HT1080 (cell line): ENCODE results near the gene ACP1. TPM values are rescaled to one million over a fixed set of nuclear protein-coding genes. Genes with fewer than 3 reads are reported as not detected.

ENCODE experiments used
- DNase-seq: peaks from one replicate; pipeline ENCODE4 v3.0.0-alpha.2; 2015; ENCODE audit warnings: low read depth
- polyA plus RNA-seq, 2 experiments: library from polyadenylated mRNA; depleted of rRNA; stranded (reverse); fragments of >200 nt; gene quantifications; 2 replicates each; pipeline ENCODE4 v1.2.3, GENCODE V29; 2015
- total RNA-seq: library from RNA; depleted of rRNA; stranded (reverse); fragments of >200 nt; shearing (Covaris generic); gene quantifications from 2 replicates; pipeline ENCODE4 v1.2.3, GENCODE V29; 2014; rRNA removed

Gene ACP1
- total RNA-seq, result 114 and 122 TPM in 2 replicates
- 107 and 112 TPM in 2 replicates for polyA plus RNA-seq (2015; cell fraction: cytosol; rRNA removed)
- 83.8 and 87.9 TPM in 2 replicates for polyA plus RNA-seq (2015; cell fraction: nucleus; rRNA removed)

DNA sequence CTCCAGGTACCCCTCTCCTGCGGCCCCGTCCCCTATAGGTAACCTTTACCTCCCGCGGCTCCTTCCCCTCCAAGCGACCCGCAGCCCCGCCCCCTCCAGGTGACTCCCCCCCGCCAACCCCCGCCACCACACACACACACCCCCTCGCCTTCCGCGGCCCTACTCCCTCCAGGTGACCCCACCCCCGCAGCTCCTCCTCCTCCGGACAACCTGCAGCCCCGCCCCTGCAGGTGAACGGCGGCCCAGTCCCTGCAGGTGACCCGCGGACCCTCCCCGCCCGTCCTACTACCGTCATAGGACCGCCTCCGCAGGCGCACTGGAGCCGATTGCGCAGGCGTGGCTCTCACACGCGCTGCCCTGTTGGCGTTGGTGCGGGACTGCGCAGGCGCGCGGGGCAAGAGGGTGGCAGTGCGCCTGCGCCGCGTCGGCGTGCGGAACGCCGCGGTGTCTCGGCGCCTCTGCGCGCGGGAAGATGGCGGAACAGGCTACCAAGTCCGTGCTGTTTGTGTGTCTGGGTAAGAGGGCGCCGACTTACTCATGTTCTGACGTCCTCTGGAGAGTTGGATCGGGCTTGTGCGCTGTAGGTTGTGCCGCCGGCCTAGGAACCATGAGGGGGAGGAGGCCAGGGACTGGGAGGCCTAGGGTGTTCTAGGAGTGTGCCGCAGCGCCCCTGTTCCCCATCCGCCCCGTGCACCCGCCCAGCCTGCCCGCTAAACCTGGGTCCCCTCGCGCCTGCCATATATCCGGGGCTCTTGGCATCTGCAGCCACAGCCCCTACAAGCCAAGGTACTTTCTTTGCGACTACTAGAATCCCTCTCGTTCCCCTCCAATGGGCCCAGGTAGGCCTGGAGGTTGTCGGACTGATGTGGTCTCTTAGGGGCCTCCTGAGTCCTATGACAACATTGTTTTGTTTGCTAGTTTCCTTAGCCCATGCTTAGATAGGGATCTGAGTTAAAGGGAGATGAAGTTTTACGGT lies at the start of gene ACP1:
Gene ACP1, plus strand, starts transcription at position 455 of the 976 bp plus-strand sequence. Its CDS starts 18 bp downstream, at position 473.
- peak; percentile 89 for DNase-seq

DNA sequence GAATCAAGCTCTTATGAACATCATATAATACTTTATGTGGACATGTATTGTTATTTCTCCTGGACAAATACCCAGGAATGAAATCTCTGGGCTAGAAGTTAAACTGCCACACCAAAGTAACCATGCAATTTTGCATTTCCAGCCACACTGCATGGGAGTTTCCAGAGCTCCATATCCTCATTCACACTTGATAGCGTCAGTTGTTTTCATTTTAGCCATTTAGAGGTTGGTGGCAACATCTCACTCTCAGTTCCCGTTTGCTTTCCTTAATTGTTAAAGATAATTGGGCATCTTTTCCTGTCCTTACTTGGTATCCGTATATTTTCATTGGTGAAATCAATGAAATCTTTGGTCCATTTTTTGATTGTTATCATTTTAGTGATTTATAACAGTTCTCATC lies 48.7 kb upstream of the ACP1 start:
- DNase-seq, result no peak

DNA sequence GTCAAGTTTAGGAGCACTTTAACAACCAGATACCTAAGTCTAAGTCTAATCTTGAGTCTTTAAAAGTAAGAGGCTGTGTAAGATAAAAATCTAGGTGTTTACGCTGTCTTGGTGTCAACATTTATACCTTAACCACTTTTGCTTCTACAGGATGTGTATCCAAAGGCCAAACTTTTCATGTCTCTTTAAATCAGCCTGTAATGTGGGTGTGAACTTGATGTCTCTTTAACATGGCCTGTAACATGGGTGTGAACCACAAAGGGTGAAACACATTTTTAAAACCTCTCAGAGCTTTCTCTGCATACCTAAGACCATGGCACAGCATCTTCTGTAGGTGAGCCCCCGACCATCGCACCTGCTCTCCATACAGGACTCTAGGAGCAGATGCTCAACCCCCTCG lies 41.3 kb upstream of the ACP1 start:
- DNase-seq, result no peak

DNA sequence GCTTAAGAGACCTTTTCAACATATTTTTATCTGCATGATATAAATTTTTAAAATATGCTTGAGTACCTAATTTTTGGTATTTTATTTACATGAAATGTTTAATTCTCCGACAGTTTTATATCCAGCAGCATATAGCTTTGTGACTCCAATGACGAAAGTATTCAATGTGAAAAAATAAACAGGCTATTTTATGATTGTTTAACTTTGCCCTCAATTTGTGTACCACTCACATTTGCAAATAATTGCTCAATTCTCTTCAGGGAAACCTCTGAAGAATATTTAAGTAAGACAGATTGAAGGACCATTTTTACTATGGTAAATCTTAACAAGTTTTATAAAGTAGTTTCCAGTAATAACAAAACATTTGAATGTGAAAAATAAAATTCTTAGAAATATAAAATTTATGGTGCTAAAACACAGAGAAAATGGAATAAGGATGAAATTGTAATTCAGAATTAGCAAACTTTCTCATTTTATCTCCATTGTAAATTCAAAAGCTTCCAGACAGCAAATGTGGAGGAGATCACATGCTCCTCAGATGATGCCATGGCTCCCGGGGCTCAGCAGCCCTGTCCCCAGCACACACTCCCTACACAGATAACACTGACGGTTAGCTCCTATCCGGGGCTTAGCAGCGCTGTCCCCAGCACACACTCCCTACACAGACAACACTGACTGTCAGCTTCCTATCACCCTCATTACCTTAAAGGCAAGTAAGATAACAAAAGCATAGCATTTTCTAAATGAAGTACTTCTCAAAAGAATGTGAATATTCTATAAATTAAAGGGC lies 40.6 kb upstream of the ACP1 start:
- DNase-seq, result no peak

DNA sequence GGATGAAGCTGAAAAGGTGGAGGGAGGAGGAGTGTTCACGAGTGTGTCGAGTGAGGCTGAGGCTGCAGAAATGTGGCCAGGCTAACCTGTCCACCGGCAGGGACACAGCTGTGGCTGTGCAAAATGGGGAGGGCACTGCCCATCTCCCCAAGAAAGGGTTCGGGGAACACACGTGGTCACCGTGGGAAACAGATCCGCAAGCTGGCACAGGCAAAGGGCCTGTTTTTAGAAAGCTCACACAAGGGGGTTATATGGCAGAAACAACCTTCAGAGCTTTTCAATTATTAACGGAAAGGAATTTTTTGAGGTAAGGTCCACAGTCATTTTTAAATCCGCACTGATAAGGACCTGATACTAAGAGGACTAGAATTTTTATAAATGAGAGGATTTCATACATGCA lies 36.6 kb upstream of the ACP1 start:
- no peak for DNase-seq

DNA sequence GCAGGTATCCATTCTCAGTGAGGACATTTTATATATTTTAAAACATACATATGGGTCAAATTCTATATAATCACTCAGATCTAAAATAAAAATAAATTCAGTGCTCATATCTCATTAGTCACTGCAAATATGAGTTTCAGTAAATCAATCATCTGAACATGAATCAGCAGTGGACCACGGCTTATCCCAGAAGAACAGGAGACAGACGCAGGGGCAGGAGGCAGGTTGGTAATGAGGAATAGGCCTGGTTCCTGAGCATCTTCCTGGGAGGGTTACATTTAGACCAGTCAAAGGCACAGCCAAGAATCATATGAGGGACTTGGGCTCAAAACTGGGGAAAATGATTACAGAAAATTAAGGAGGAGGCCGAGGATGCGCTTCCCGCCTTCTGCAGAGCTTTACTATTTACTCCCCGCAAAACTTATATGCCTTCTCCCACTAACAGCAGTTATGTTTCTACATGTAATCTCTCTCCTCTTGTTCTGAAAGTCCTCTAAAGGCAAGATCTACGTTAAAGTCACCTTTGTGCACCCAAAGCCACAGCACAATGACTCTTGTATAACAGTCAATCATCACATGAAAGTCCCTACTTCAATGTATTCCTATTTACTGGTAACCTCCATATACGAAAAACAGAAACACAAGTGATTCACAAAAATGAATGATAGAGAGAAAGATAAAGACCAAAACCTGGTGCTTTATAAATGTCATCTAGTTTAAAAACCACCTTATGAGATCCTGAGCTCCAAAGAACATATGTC lies 36.0 kb upstream of the ACP1 start:
- no peak for DNase-seq

DNA sequence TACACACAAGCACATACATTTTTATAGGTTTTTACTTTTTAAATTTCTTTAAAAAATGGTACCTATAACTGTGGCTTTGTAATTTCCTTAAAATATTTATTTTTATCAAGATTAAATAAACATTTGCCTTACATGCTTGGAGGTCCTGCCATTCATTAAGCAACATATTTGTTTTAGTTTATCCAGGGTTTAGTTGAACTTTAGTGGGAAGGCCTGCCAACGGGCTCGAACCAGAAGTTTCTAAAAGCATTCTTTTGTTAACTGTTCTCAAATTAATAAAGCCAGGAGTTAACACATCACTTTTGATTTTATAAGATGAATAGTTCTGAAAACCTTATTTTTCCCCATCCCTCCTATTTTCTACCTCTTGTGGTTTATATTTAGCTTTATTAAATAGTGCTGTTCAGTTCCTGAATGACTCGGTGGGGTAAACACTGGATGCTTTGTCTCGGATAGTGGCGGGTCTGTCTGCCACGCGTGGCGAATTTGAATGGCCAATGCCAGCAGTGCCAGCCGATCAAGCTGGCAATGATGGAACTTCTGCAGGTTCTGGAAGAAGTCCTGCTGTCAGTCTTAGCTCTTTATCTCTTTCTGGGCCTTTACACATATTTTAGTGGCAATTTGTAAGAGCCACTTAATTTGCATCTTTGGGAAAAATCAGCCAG lies 33.1 kb upstream of the ACP1 start:
- DNase-seq, result no peak

DNA sequence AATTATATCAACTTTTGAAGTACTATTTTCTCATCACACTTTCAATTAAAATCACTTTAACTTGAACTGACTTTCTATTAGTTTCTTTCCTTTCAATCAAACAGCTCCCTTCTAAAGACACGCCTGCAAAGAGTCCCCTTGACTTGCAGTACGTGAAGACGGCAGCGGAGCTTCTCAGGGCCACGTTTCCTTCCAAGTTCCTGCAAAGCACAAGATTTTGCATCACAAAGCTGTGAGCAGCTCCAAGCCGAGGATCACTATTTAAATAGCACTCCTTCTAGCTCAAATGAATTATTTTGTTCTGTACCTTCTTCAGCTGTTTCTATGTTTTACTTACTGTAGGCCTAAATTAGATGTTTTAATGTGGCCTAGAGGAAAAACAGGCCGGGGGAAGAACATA lies 31.7 kb upstream of the ACP1 start:
- DNase-seq, result no peak

DNA sequence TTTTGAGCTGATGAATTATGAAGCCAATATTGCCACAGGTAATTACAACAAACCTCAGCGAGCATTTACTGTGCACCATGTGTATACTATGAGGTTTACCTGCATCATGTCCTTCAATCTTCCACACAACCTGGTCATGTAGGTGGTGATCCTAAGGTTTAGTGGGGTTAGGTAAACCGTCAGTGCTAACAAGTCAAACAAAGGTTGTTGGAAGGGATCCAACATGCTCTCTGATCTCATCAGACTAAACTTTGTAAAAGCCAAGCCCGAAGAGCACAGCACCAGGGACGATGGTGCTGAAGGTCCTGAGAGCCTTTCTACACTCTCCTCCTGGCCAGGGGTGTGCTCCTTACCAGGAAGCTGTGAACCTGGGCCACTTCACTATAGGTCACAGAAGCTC lies 30.3 kb upstream of the ACP1 start:
- no peak for DNase-seq

DNA sequence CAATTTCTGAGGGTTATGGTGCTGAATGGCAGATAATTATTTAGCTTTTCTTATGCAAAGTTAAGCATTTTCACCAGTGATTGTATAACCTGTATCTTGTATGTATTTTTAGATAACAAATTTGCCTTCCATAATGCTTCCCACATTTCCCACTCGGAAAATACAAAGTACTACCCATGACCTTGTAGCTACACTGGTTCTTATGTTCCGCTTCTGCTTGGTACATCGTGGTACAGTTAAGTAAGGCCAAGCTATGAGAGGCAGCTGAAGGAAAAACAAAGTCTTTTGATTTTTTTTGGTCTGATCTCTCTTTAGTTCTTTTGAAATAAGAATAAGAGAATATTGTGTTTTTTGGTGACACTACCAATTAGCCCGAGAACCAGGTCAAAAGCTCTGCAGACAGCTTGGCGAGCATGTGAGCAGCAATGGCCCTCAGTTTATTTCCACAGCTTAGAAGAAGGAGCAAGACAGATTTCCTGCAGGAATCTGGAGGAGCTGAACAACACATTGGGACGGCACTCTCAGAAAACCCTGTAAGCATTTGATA lies 27.7 kb upstream of the ACP1 start:
- DNase-seq, result no peak

DNA sequence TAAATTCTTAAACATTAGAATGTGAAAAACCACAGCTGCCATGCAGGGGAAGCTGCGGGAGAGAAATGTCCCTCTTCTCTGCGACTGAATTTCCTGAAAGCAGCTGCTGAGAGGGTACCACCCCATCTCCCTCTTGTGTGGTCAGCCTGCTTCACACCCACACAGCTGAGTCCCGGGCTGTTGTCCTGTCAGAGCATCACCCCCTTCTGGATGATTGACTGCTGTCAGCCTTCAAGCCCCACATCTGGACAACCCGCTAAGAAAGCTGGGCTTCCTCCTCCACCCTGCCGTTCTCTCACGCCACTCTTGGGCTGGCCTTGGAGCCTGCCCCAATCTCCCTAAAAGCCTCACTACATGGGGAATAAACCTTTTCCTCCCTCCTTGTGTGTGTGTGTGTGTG lies 26.9 kb upstream of the ACP1 start:
- DNase-seq, result no peak

DNA sequence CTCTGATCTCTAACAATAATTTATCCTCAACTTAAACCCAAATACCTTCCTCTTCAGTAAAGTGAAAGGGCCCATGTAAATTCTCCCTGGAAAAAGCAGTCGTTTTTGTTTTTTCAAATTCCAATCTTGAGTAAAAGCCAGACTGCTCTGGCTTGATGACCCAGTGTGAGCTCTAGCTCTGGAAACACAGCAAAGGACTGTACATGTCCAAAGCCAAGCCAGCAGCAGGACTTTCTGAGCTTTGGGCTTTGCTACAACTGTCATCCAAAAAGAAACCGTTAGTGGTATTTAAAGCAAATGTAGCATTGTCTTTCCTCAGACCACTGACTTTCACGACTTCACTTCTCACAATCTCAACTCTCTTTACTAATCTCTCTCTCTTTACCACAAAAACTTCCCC lies 26.3 kb upstream of the ACP1 start:
- DNase-seq, result no peak

DNA sequence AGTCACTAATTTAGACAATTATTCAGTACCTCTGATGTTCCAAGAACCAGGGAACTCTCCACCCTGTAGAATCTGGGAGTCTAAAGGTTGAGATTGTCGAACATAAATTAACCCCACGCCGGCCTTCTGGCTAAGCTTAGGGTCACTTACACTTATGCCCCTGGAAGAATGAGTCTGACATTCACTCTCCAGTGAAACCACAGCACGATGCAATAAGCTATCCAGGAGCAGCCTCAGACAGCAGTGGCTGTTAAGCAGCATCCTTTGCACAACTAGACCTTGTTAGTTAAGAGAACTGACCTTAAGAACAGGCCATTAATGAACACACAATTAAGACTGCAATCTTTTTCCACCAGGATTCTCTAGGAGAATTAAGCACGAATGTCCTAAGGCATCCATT lies 25.9 kb upstream of the ACP1 start:
- DNase-seq, result no peak

DNA sequence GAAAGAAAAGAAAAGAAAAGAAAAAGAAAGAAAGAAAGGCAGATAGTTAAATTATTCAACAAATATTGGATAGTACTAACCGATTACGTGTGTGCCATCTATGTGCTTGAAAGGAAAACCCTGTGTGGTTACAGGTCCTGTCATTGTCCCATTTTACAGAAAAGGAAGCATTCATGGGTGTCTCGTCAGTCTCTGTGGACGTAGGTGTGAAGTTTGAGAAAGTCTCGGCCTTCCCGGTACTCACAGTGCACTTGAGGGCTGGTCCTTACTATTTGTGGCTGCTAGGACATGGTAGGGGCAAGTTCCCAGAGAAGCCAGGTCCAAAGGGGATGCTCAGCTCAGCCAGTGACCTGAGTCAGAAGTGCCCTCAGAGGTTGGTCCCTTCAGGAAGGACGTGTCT lies 20.2 kb upstream of the ACP1 start:
- DNase-seq, result no peak

DNA sequence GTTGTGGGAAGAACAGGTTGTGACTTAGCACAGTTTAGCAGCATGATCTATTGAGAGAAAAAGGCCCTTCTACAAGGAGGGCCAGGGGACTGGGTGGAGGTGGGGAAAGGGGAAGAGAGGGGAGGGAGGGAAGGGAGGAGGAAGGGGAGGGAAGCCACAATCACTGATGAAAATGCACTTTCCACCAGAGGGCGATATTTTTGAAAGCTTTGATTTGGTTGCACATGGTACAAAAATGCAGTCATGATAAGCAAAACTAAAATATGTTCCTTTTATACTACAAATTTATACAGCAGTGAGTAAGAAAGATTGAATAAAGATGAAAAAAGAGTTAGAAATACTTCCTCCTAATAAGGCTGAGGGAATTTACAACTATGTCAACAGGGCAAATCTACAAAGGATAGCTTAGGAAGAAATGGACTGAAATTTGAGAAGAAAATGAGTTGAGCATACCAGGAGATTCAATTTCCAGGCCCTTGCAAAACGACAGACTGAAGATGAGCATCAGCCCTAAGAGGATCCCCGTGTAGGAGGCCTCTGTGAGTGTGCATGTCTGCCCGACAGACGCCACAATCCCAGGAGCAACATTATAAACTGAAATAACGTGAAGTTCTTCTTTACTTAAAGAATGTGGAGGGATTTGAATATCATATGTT lies 18.1 kb upstream of the ACP1 start:
- DNase-seq, result peak; percentile 65

DNA sequence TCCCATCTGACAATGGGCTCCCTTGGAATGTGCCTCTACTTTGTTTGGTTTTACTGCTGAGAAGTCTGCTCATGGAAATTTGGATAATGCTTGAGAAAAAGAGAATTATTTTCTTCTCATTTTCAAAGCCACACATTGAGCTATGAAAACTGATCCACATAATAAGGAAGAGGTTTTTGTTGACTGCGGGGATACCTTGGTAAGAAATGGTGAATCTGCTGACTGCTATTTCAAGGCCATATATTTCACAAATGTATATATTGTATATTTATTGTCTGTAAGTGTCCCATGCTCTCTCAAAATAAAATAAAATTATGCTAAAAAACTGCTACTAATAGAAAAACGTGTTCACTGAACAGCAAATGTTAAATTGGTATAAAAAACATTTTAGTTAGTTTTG lies 16.0 kb upstream of the ACP1 start:
- DNase-seq, result no peak

DNA sequence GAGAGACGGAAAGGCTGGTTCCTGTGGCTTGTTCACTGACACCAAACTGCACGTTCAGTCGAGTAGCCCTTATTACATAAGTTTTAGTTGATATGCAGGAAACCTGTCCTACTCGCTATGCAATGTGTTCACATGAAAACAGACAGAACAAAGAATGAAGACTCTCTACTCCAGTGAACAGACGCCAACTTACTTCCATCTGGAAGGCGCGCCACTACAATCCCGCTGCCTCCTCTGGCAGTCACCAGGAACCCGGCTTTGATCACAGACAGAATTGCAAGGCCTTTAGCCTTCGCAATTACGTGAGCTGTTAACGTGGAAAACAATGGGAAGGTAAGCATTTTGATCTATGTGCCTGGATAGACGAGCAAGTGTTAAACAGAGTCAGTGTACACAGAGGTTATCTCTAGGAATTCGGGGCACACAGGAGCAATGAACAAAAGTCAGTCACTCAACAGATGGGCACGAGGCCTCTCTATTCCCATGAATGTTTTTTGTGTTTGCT lies 15.2 kb upstream of the ACP1 start:
- DNase-seq, result no peak

DNA sequence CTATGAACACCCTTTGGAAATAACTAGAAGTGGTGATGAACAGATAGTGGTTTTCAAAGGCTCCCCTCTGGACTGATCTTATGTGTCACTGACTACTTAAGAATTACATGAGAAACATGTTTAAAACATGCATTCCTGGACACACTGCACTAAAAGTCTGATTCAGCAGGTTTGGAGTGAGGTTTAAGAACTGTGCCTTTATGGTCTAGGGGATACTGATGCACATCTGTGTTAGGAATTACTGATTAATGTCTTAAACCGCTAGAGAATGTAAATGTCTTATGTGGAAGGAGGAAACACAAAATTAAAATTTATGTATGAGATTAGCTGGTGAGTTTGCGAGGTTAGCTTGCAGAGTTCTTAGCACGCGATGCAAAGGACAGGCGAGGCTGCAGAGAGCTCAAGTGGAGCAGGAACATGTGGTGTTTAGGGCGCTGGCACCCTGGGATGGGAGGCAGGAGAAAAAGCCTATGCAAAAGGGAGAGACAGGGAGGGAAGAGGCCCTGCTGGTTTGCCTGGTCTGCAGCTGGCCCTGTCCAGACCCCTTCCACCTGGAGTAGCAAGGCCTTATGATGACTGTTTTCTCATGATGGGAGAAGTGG lies 12.6 kb upstream of the ACP1 start:
- DNase-seq, result no peak

DNA sequence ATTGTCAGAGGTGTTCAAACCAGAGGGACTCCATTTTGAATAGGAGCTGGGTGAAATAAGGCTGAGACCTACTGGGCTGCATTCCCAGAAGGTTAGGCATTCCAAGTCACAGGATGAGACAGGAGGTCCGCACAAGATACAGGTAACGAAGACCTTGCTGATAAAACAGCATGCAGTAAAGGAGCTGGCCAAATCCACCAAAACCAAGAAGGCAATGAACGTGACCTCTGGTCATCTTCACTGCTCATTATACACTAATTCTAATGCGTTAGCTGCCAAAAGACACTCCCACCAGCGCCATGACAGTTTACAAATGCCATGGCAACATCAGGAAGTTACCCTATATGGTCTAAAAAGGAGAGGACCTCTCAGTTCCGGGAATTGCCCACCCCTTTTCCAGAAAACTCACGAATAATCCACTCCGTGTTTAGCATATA lies 11.5 kb upstream of the ACP1 start:
- no peak for DNase-seq
